ENCODE results near the gene TBATA. TPM values are rescaled to one million over a fixed set of nuclear protein-coding genes. Genes with fewer than 3 reads are reported as not detected.
"Not testable (repeated sequence)": the region's sequence is repeated elsewhere in the genome, so short reads cannot be mapped to it uniquely, and the experiment has no call there.

The TBATA gene
- total RNA-seq, 1 donor from 2014 or later = not detected

GRCh38 chr10:70779511-70780369 lies 5.4 kb downstream of the TBATA start:
- DNase-seq (ENCODE audit: low spot score) = peak; percentile 77

GRCh38 chr10:70779088-70779487 lies 6.1 kb downstream of the TBATA start:
- DNase-seq (ENCODE audit: low spot score) = peak; percentile 51

GRCh38 chr10:70778267-70778924 lies 6.8 kb downstream of the TBATA start:
- DNase-seq (ENCODE audit: low spot score) = peak; percentile 67

DNA sequence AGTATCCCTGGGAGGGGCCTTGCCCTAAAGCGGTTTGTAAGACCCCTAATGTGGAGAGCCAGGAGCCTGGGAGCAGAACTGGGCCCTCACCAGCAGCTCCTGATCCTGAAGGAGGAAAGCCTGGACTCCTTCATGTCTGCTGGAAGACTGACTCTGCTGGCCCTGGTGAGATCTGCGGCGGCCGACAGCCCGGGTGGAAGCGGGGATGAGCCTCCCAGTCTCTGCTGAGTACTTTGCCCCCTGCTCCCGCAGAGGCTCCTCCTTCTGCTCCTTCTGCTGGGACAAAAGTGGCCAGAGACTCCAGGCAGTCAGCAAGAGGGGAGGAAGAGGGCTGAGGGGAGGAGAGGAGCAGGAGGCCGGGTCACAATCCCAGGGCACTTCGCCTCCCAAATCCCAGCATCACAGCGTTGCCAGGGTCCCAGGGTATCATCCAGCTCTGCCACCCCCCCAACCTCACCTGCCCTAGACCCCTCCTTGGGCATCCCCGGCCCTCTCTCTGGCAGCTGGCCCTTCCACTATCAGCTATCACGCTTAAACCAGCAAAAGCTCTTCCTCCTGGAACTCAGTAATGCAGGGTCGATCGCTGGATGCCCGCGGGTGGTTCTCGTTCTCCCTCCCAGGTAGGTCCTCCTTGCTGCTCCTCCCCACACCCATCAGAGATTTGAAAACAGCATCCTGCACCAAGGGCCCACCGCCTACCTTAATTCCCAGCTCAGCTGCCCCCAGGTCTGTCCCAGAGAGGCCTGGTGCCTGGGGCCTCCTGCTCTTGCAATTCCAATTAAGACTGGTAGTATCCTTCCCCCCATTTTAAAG lies 7.9 kb downstream of the TBATA start:
- peak; percentile 81 for DNase-seq (ENCODE audit: low spot score)

DNA sequence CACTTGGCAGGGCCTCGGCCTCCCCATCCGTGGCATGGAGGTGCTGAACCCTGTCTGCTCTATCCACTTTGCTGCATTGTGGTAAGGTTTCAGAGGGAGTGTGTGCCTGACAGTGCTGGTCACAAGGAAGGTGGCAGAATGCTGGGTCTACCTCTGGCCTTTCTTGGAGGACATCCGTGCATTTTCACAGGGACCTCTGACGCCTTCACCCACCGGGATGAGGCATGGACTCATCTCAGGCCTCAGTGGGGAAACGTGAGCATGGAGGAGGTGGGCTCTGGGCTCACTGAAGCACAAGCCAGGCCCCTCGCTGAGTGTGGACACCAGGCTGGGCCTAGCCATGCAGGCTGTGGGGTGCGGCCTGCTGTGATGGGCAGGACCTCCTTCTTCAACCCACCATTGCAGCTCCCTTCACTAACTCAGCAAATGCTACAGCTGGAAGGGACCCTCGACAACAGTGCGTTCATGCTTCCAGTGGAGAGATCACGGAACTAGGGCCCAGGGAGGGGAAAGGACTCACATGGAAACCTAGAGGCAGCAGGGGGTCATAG lies 8.6 kb downstream of the TBATA start:
- peak; percentile 79 for DNase-seq (ENCODE audit: low spot score)

GRCh38 chr10:70775679-70776454 lies 9.3 kb downstream of the TBATA start:
- peak; percentile 76 for DNase-seq (ENCODE audit: low spot score)

DNA sequence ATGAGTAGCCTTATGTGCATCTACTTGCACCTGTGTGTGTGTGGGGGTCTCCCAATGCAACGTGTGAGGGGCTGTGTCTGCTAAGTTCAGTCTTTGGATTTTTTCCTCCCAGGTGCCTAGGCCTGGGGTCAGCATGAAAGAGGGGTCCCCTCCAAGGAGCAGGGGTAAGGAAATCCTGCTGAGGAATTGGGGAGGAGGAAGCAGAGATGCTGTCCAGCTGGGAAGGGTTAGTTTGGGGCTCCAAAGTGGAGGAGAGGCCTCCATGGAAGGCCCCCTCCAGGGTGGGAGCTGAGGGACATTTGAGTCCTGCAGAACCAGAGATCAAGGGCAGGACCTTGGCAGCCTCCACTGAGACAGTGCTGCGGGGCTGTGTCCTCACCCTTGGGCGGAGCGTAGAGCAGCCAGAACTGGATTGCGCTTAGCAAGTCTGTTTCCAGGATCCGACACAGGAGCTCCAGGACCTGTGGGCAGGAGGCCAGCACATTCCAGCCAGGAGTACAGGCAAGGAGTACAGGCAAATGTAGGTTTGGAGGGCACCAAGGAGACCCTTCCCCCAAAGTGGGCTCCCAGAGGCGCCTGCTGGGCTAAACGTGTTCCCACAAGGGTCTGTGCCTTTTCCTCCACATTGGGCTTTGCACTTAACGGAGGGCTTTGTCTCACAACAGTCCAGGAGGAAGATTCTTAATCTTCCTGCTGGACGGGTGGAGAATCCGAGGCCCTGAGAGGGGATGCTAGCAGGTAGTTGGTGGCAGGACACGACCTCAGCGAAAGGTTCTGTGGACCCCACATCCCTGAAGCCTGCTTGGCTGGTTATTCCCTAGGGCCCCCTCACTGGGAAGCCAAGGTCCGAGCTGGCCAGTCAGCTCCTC lies 10.1 kb downstream of the TBATA start:
- DNase-seq (ENCODE audit: low spot score) = peak; percentile 84

DNA sequence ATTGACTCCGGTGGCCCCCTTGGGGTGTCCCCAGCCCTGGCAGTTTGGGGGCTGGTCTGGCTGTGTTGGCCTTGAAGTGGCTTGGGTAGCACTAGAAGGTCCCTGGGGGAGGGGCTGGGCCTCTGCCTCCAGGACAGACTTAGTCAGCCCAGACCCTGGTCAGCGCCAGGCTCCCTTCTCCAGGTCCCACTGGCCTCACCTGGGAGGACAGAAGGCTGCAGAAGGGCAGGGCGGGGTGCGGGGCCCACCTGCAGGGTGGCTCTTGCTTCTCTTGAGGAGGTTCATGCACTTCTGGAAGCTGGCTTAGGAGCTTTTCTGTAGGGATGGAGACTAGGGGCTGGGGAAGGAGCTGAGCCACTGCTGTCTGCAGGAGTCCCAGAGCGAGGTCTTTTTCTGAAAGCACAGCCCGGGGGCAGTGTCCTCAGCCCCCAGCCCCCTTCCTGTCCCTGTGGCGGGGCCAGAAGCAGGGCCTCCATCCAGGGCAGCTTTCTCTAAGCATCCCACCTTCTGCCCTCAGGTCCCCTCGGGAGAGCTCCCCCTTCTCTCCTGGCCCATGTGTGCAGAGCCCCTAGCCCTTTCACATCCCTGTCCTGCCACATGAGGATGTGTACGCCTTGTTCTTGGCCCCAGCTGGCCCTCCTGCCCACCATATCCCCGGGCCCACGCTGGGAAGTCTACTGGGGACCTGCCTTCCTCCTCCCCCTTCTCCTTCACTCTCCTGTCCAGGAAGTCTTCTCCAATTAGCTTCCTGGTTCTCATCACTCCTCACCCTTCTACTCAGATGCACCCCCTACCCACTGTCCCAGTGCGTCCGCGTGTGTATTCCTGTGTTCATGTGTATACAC lies 11.0 kb downstream of the TBATA start:
- peak; percentile 83 for DNase-seq (ENCODE audit: low spot score)

DNA sequence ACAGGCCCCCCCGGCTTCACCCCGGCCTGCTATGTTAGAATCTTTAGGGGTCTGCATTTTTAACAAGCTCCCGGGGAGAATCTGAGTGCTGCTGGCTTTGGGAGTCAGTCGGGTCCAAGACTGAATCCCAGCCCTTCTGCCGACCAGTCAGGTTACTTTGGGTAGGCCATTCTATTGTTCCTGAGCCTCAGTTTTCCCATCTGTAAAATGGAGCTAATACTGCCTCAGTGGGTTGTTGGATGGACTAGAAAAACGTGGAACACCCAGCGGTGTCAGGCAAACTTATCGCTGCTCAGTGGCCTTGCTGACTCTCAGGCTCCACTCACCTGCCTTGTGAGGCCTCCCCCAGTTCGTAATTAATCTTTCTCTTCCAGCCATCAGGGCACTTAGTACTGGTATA lies 11.7 kb downstream of the TBATA start:
- DNase-seq (ENCODE audit: low spot score) = no peak

DNA sequence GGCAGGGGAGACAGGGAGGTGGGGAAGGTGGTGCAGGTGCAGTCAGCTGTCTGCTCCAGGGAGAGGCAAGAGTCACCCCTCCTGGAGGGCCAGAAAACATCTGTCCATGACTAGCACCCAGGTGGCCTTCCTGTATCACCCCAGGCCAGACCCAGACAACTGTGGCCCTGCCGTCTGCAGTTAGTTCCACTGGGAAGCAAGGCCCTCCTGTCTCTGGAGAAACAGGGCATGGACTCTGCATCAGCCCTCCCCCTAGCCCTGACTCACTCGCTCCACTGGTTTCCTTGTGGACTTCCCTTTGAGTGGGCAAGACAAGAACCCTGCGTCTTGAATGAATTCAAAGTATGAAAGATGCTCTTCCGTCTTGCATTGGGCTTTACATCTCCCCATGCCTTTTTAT lies 12.6 kb downstream of the TBATA start:
- peak; percentile 65 for DNase-seq (ENCODE audit: low spot score)

GRCh38 chr10:70771311-70772194 lies 13.6 kb downstream of the TBATA start:
- peak; percentile 59 for DNase-seq (ENCODE audit: low spot score)

GRCh38 chr10:70770516-70770915 lies 14.7 kb downstream of the TBATA start:
- DNase-seq (ENCODE audit: low spot score) = not testable (repeated sequence)

DNA sequence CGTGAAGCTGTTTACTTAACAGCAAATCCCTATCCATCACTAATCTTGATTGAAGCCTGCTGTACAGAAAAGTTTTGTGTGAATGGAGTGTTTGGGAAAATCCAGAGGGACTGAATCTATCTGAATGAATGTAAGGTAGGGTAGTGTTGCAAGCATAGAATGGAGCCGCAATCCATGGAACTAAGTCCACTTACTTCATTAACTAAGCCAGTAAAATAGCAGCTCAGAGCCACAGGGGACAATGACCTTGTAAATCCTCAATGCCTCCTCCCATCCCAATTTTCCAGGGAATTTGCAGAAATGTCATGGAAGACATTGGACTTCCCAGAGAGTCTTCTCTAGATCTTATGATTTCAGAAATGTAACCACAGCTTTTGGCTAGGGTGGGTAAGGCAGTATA lies 15.2 kb downstream of the TBATA start:
- no peak for DNase-seq (ENCODE audit: low spot score)

DNA sequence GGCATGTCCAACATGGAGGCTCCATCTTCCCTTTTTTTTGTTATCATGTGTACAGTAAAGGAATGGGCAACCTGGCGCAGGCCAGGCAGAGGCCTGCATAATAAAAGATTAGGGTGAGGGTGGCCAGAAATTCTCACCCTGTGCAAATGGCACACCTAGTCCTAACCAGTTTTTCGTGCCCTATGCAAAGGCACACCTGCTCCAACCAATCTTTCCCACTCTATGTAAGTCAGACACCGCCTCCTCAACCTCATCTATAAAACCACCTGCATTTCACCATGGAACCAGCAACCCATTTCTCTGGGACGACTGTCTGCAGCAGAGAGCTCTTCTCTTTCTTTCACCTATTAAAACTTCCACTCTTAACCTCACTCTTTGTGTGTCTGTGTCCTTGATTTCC lies 16.1 kb downstream of the TBATA start:
- no peak for DNase-seq (ENCODE audit: low spot score)

- DNase-seq (ENCODE audit: low spot score) = not testable (repeated sequence)
These were observed 17.0 kb downstream of the TBATA start for GRCh38 chr10:70768026-70768685.

GRCh38 chr10:70765794-70766594 lies 19.2 kb downstream of the TBATA start:
- peak; percentile 59 for DNase-seq (ENCODE audit: low spot score)
